ENCODE data around the gene VPS33A.
"Not testable (repeated sequence)": the region's sequence is repeated elsewhere in the genome, so short reads cannot be mapped to it uniquely, and the experiment has no call there.

The VPS33A gene

GRCh38 chr12:122205053-122205925 lies 61.0 kb downstream of the VPS33A start:
- no peak for DNase-seq (ENCODE audit: low read depth, low spot score)

- DNase-seq (ENCODE audit: low read depth, low spot score), result no peak
Measured at GRCh38 chr12:122204167-122205052, 61.9 kb downstream of the VPS33A start.

- peak; percentile 21 for DNase-seq (ENCODE audit: low read depth, low spot score)
Measured at GRCh38 chr12:122203301-122204166, 62.8 kb downstream of the VPS33A start, which contains the start of gene B3GNT4. Gene B3GNT4 (plus strand): TSS chr12:122203709. CDS start chr12:122204619, 910 bp downstream.

GRCh38 chr12:122202811-122203210 lies 63.5 kb downstream of the VPS33A start:
- not testable (repeated sequence) for DNase-seq (ENCODE audit: low read depth, low spot score)

- no peak for DNase-seq (ENCODE audit: low read depth, low spot score)
Measured at GRCh38 chr12:122202017-122202416, 64.3 kb downstream of the VPS33A start.

- DNase-seq (ENCODE audit: low read depth, low spot score), result no peak
Measured at GRCh38 chr12:122201381-122201780, 64.9 kb downstream of the VPS33A start.

GRCh38 chr12:122200541-122201175 lies 65.6 kb downstream of the VPS33A start:
- no peak for DNase-seq (ENCODE audit: low read depth, low spot score)

GRCh38 chr12:122199484-122200355 lies 66.6 kb downstream of the VPS33A start:
- no peak for DNase-seq (ENCODE audit: low read depth, low spot score)

- DNase-seq (ENCODE audit: low read depth, low spot score), result no peak
Measured at GRCh38 chr12:122197612-122197966, 68.7 kb downstream of the VPS33A start.

- DNase-seq (ENCODE audit: low read depth, low spot score), result no peak
Measured at GRCh38 chr12:122195405-122195804, 70.9 kb downstream of the VPS33A start.

- no peak for DNase-seq (ENCODE audit: low read depth, low spot score)
Measured at GRCh38 chr12:122194804-122195203, 71.5 kb downstream of the VPS33A start.

GRCh38 chr12:122192441-122192840 lies 73.9 kb downstream of the VPS33A start:
- no peak for DNase-seq (ENCODE audit: low read depth, low spot score)

GRCh38 chr12:122190842-122191668 lies 75.2 kb downstream of the VPS33A start:
- peak; percentile 30 for DNase-seq (ENCODE audit: low read depth, low spot score)

GRCh38 chr12:122189626-122190475 lies 76.4 kb downstream of the VPS33A start:
- no peak for DNase-seq (ENCODE audit: low read depth, low spot score)

- DNase-seq (ENCODE audit: low read depth, low spot score), result no peak
Measured at GRCh38 chr12:122187466-122187865, 78.8 kb downstream of the VPS33A start.

GRCh38 chr12:122185494-122186082 lies 80.7 kb downstream of the VPS33A start:
- DNase-seq (ENCODE audit: low read depth, low spot score), result no peak

- DNase-seq (ENCODE audit: low read depth, low spot score), result no peak
Measured at GRCh38 chr12:122185079-122185478, 81.2 kb downstream of the VPS33A start.

- no peak for DNase-seq (ENCODE audit: low read depth, low spot score)
Measured at GRCh38 chr12:122184517-122184916, 81.8 kb downstream of the VPS33A start.
